Colonic mucosa (tissue), 4 donors: Measurements from ENCODE around the gene CLDN24. TPM values are rescaled to one million over a fixed set of nuclear protein-coding genes. Genes with fewer than 3 reads are reported as not detected.

Source experiments
- DNase-seq: peaks from one replicate; pipeline ENCODE4 v3.0.0-alpha.2; 2020
- H3K27ac ChIP-seq: fragments of 200-600 bp; one replicate; pipeline ENCODE4 v1.8.0; 2021
- H3K27me3 ChIP-seq: fragments of 200-600 bp; one replicate; pipeline ENCODE4 v1.8.0; 2021
- H3K36me3 ChIP-seq: fragments of 200-600 bp; one replicate; pipeline ENCODE4 v1.8.0; 2021
- H3K4me1 ChIP-seq: fragments of 200-600 bp; one replicate; pipeline ENCODE4 v1.8.0; 2021; ENCODE audit warnings: mild to moderate bottlenecking
- H3K4me3 ChIP-seq: fragments of 200-600 bp; one replicate; pipeline ENCODE4 v1.8.0; 2021
- H3K9ac ChIP-seq, 2 donors: one replicate each; pipeline ENCODE4 v1.7.0; 2013; ENCODE audit warnings: control low read depth in 2 of 2, low read depth in 2 of 2, low read length in 2 of 2
- H3K9me3 ChIP-seq: fragments of 200-600 bp; one replicate; pipeline ENCODE4 v1.8.0; 2021
- intact Hi-C: fragments of 100-400 bp; cut with DNase I; formaldehyde crosslinking; loops from one replicate; pipeline ENCODE4 v1.14.1; 2022
- total RNA-seq, 2 donors: library from RNA; stranded (reverse); fragmentation: NEBNext Ultra II Directional in 1 of 2; extraction: Animal tissue kit (Norgen Biotek cat#: 25700) in 1 of 2; gene quantifications; one replicate each; pipeline ENCODE4 v1.2.1, GENCODE V29; 2021
- TF ChIP-seq, protein P1 (sequence below): fragments of 200-600 bp; IDR thresholded peaks from one replicate; pipeline ENCODE4 v1.8.0; 2022; ENCODE audit warnings: antibody characterized with exemption, mild to moderate bottlenecking
- donor health status: healthy.
- donor health status: DM: no; HTN: no; CAD: no.
- donor health status: DM: no; HTN: no; CAD: no.

The CLDN24 gene
- total RNA-seq, 2 donors from 2014 or later: not detected

DNA sequence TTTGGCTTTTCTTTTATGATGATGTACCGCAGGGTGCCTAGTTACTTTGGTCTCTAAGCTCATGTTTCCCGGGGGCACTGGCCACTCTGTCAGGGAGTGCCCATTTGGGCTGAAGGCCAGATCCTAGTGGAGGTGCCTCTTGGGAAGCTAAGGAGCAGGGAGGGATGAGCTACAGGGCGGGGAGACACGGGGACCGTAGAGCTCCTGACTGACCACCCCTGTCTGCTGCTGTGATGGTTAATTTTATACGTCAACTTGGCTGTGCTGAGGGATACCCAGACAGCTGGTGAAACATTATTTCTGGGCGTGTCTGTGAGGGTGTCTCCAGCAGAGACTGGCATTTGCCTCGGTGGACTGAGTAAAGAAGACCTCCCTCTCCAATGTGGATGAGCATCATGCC is 24.9 kb upstream of the CLDN24 start:
- H3K4me1 ChIP-seq: no peaks in the 10 kb centered on the region
- H3K27me3 ChIP-seq: no peaks in the 10 kb centered on the region
- DNase-seq: no peak
- H3K9me3 ChIP-seq: no peaks in the 10 kb centered on the region
- TF ChIP-seq, protein P1, sequence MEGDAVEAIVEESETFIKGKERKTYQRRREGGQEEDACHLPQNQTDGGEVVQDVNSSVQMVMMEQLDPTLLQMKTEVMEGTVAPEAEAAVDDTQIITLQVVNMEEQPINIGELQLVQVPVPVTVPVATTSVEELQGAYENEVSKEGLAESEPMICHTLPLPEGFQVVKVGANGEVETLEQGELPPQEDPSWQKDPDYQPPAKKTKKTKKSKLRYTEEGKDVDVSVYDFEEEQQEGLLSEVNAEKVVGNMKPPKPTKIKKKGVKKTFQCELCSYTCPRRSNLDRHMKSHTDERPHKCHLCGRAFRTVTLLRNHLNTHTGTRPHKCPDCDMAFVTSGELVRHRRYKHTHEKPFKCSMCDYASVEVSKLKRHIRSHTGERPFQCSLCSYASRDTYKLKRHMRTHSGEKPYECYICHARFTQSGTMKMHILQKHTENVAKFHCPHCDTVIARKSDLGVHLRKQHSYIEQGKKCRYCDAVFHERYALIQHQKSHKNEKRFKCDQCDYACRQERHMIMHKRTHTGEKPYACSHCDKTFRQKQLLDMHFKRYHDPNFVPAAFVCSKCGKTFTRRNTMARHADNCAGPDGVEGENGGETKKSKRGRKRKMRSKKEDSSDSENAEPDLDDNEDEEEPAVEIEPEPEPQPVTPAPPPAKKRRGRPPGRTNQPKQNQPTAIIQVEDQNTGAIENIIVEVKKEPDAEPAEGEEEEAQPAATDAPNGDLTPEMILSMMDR: no peak
- intact Hi-C loops: no loop called here
- H3K27ac ChIP-seq: no peak overlapping the region
- no peak overlapping the region for H3K4me3 ChIP-seq
- no peak overlapping the region for H3K9ac ChIP-seq
- no peaks in the 10 kb centered on the region for H3K36me3 ChIP-seq

DNA sequence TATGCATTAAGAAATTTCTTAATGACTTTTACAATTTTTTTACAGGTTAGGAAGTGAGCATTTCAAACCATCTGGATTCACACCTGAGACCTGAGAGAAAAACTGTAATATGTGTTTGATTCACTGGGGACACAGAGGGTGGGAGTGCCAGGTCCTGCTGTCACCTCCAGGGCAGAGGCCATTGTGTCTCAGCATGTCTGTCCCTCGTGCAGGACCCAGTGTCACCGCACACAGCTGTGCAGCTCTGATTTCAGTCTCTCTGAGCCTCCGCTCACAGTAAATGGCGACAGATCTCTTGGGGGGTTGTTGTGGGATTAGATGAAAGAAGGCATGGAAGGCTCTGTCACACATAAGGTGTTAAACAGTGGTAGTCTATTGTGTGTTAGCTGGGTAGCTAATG is 23.0 kb upstream of the CLDN24 start:
- H3K27ac ChIP-seq: no peak overlapping the region
- no peak overlapping the region for H3K4me3 ChIP-seq
- no peak for DNase-seq
- H3K27me3 ChIP-seq: no peaks in the 10 kb centered on the region
- no peaks in the 10 kb centered on the region for H3K36me3 ChIP-seq
- H3K9ac ChIP-seq: no peak overlapping the region
- no peaks in the 10 kb centered on the region for H3K4me1 ChIP-seq
- TF ChIP-seq, protein P1: no peak
- H3K9me3 ChIP-seq: no peaks in the 10 kb centered on the region
- intact Hi-C loops: no loop called here

- Histone ChIP-seq H3K27ac (no peak overlapping the region), H3K9ac (no peak overlapping the region), H3K9me3 (no peaks in the 10 kb centered on the region), H3K36me3 (no peaks in the 10 kb centered on the region), H3K4me1 (no peaks in the 10 kb centered on the region), H3K27me3 (no peaks in the 10 kb centered on the region), H3K4me3 (no peak overlapping the region)
- TF ChIP-seq, protein P1: no peak
- intact Hi-C loops: no loop called here
- DNase-seq: no peak
These were observed 22.5 kb upstream of the CLDN24 start for GRCh38 chr4:183344523-183345255.

GRCh38 chr4:183343730-183344129 is 21.5 kb upstream of the CLDN24 start:
- Histone ChIP-seq H3K9ac (no peak overlapping the region), H3K36me3 (no peaks in the 10 kb centered on the region), H3K9me3 (no peaks in the 10 kb centered on the region), H3K27me3 (no peaks in the 10 kb centered on the region), H3K4me3 (no peak overlapping the region), H3K4me1 (no peaks in the 10 kb centered on the region), H3K27ac (no peak overlapping the region)
- TF ChIP-seq, protein P1: no peak
- intact Hi-C loops: no loop called here
- no peak for DNase-seq

GRCh38 chr4:183342541-183343533 is 20.6 kb upstream of the CLDN24 start:
- Histone ChIP-seq H3K27me3 (no peaks in the 10 kb centered on the region), H3K27ac (no peak overlapping the region), H3K4me3 (no peak overlapping the region), H3K9me3 (no peaks in the 10 kb centered on the region), H3K9ac (no peak overlapping the region), H3K36me3 (no peaks in the 10 kb centered on the region), H3K4me1 (no peaks in the 10 kb centered on the region)
- DNase-seq: no peak
- intact Hi-C loops: no loop called here
- TF ChIP-seq, protein P1: no peak
